T47D (cell line): ENCODE results near the gene DACT2.
A peak's percentile ranks its signal among the peaks of the same experiment; 100 is the strongest.

Source experiments
- DNase-seq, 2 experiments: peaks; one replicate each; pipeline versions ENCODE4 v3.0.0 to v3.0.0-alpha.2; 2011 to 2012; ENCODE audit warnings: low read depth in 1 of 2, low spot score in 1 of 2
- JUND ChIP-seq: IDR thresholded peaks from 2 replicates; pipeline ENCODE4 v1.6.1; 2012; ENCODE audit warnings: low read depth
- in situ Hi-C: cut with HindIII; loops from 2 replicates; pipeline ENCODE4 v1.10.0; 2016; ENCODE audit warnings: low sequenced_read_pairs, low pct_unique_long_range_greater_than_20kb

DACT2 gene

GRCh38 chr6:168319279-168320111 lies at the start of gene DACT2:
TSS of gene DACT2 (minus strand) at chr6:168319777. CDS start at chr6:168319633, 144 bp downstream.
- no peak for TF ChIP-seq JUND
- in situ Hi-C loops: no loop called here
- DNase-seq: no peak

DNA sequence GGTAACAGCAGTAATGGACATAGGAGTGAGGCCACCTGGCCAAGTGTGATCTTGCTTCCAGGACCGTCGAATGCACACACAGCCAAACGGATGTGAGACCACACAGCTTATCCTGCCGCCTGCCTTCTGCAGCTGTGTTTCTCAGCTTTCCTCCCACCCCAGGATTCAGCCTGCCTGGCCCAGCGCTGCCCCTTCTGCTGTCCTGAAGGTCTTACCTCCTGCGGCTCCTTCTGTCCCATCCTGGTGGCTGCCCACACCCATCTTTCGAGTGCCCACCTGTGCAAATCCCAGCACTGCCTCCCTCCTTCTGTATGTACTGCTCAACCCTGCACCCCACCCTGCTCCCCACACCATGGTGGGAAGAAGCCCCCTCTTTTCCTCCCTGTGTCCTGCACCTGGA lies 49.4 kb upstream of the DACT2 start:
- in situ Hi-C loops: no loop called here
- no peak for DNase-seq

GRCh38 chr6:168368066-168368820 lies 48.7 kb upstream of the DACT2 start:
- peak in 1 of 2 experiments; percentile 13 for DNase-seq
- no peak for TF ChIP-seq JUND
- in situ Hi-C loops: no loop called here

More for the DNA sequence above, 49.4 kb upstream of the DACT2 start:
- TF ChIP-seq JUND: no peak

- in situ Hi-C loops: no loop called here
- TF ChIP-seq JUND: no peak
Measured at GRCh38 chr6:168367285-168367751, 47.7 kb upstream of the DACT2 start.

GRCh38 chr6:168366473-168366872 lies 46.9 kb upstream of the DACT2 start:
- DNase-seq: no peak
- in situ Hi-C loops: no loop called here
- TF ChIP-seq JUND: no peak

More at GRCh38 chr6:168367285-168367751, 47.7 kb upstream of the DACT2 start:
- DNase-seq: no peak

DNA sequence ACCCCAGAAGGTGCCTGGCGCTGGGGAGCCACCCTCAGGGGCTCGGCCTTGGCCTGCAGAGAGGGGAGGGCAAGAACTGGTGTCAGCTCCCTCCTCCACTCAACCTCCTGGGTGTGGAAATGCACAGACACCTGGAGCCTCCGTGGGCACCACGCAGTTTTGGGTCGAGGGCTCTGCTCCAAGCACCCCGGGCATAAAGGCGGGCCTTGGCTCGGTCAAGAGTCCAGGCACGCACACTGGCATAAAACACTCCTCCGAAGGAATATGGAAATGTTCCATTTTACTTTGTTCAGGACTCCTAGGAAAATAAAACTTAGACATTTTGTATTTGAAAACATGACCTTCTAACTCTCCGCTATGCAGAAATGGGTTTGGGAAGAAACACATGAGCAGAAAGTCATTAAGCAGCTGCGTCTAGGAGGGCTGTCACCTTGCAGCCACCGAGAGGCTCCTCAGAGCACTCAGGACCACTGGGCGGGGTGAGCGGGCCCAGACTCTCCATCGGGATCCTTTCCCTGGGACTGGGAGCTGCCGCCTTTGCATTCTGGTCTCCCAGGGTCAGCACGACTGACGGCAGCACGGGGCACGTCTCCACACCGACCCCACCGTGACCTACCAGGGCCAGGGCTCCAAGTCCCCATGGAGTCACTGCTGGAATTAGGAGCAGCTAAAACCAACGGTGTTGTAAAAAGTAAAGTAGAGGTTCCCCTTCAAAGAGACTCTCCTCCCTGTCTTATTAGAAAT lies 46.0 kb upstream of the DACT2 start:
- DNase-seq: no peak
- in situ Hi-C loops: no loop called here
- no peak for TF ChIP-seq JUND

DNA sequence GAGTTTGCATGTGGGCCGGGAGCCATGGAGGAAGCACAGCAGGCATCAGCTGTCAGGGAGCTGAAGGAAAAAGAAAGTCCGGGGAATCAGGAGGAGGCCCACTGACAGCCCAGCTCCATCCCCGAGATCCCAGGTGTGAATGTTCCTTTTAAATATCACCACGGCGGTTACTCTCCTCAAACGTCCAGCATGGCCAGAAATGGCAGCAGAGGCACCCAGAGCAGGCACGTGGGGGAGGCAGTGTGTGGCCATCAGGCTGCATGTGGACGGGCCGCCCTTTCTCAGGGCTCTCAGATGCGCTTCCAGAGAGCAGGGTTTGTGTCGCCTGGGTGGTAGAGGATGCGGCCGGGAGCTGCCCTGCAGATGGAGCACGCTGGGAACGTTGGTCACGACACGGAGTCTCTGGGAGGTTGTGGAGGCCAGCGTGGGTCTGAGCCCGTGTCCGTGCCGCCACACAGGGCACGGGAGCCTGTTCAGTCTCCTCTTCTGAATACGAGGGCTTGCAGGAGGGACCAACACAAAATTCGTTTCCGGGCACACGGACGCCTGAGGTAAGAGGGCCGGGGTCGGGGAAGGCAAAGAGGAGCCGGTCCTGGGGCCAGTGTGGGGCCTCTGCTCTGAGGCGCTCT lies 45.3 kb upstream of the DACT2 start:
- no peak for TF ChIP-seq JUND

GRCh38 chr6:168363811-168364792 lies 44.5 kb upstream of the DACT2 start:
- no peak for TF ChIP-seq JUND
- no peak for DNase-seq
- in situ Hi-C loops: no loop called here

More for the DNA sequence above, 45.3 kb upstream of the DACT2 start:
- in situ Hi-C loops: no loop called here
- DNase-seq: no peak

DNA sequence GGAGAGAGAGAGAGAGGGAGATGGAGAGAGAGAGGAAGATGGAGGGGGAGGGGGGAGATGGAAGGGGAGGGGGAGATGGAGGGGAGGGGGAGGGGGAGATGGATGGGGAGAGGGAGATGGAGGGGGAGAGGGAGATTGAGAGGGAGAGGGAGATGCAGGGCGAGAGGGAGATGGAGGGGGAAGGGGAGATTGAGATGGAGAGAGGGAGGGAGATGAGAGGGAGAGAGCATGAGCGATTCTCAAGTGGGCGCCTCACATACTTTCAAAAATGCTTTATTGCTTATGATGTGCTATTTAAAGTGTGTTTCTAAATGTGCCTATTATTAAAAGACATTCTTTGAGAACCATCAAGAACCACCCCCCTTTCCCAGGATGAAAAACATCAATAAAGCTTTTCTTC lies 43.7 kb upstream of the DACT2 start:
- no peak for DNase-seq
- in situ Hi-C loops: no loop called here
- TF ChIP-seq JUND: no peak

DNA sequence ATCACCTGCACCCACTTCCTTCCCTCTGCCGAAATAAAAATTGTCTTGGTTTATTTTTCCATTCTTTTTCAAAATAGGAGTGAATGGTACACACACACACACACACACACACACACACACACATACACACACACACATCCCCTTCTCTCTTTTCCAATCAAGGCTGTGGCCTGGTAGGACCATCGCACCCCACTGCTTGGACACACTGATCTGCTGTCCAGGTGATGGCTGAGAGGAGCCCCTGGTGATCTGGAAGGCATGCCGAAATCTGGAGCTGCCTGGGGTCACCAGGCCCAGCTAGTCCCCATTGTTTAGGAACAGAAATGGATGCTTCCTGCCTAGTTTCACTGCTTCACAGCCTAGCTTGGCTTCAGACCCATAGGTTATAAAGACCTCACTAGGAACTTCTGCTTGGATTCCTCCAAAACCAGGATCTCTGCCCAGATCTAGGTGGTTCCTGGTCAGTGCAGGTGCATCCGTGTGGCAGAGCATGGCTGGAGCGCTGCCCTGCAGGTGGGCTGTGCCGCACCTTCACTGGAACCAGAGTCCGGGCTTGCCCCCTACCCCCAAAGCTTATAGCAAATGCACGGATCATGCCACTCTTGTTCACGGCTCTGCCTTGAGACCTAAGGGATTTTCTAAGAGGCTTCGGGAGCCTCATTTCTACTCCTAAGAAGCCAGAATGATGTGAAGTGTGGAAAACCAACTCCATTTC lies 42.9 kb upstream of the DACT2 start:
- TF ChIP-seq JUND: no peak
- in situ Hi-C loops: no loop called here

More for the DNA sequence above, 42.9 kb upstream of the DACT2 start:
- no peak for DNase-seq
